Endothelial cell of umbilical vein (primary cell): ENCODE measurements around the gene ABCG2. TPM values are rescaled to one million over a fixed set of nuclear protein-coding genes. Genes with fewer than 3 reads are reported as not detected.

Experiments used
- BruUV-seq: library from RNA; stranded (reverse); fragments of 400-500 nt; replicated peaks from 2 replicates; lab custom pipeline; 2021; lab: Mats Ljungman, UMichigan
- CTCF ChIA-PET: fragments of 300-600, 350-600 bp; sonication (Branson Sonifier 250); formaldehyde crosslinking; loops from one replicate; lab custom pipeline; 2021; ENCODE audit warnings: antibody characterized with exemption, inconsistent platforms; lab: Charles Lee
- POLR2A ChIA-PET: fragments of 300-600, 350-600 bp; sonication (Branson Sonifier 250); formaldehyde crosslinking; loops from one replicate; lab custom pipeline; 2021; ENCODE audit warnings: antibody characterized with exemption, inconsistent platforms; lab: Charles Lee
- DNase-seq: peaks from one replicate; pipeline ENCODE4 v3.0.0-alpha.2; 2011; ENCODE audit warnings: low read depth, low spot score
- FAIRE-seq: peaks from 2 replicates; lab custom pipeline; 2011; peaks lifted over from hg19 to GRCh38; lab: Jason Lieb, UNC
- H2AFZ ChIP-seq: 2 replicates; pipeline ENCODE4 v1.6.0; 2012; ENCODE audit warnings: low read depth, low read length, control low read depth, inconsistent platforms
- H3K27ac ChIP-seq: 2 replicates; pipeline ENCODE4 v1.5.1; 2011; ENCODE audit warnings: low read depth, mild to moderate bottlenecking, control low read depth, low read length, moderate library complexity; ENCODE audit not compliant: insufficient read depth
- H3K27me3 ChIP-seq, 2 experiments: 2 replicates each; pipeline versions ENCODE4 v1.6.0 to v1.6.1; 2011; ENCODE audit warnings: low read length in 2 of 2, mixed read lengths in 1 of 2; ENCODE audit not compliant: control insufficient read depth in 2 of 2, insufficient read depth in 2 of 2
- H3K36me3 ChIP-seq, 2 experiments: 2 replicates in 1 of 2; 3 replicates in 1 of 2; pipeline ENCODE4 v1.5.1; 2011; ENCODE audit warnings: low read length in 2 of 2, mild to moderate bottlenecking in 1 of 2, moderate library complexity in 1 of 2; ENCODE audit not compliant: control insufficient read depth in 2 of 2, insufficient read depth in 2 of 2; ENCODE audit errors: extremely low read depth in 1 of 2
- H3K4me1 ChIP-seq: 3 replicates; pipeline ENCODE4 v1.5.1; 2011; ENCODE audit warnings: mild to moderate bottlenecking, low read length; ENCODE audit not compliant: control insufficient read depth, insufficient read depth; ENCODE audit errors: extremely low read depth
- H3K4me2 ChIP-seq: 2 replicates; pipeline ENCODE4 v1.6.1; 2011; ENCODE audit warnings: low read length, control low read depth, mixed read lengths; ENCODE audit not compliant: insufficient read depth
- H3K4me3 ChIP-seq, 3 experiments: fragments of 200-600 bp in 1 of 3; sonication (generic), shearing (Covaris generic) in 1 of 3; replicated peaks in 1 of 3; 2 replicates each; pipeline ENCODE4 v1.5.1; 2011 to 2016; ENCODE audit warnings: control low read depth in 3 of 3, low read length in 3 of 3, mild to moderate bottlenecking in 2 of 3, inconsistent platforms in 1 of 3, low read depth in 1 of 3, moderate library complexity in 1 of 3; ENCODE audit not compliant: insufficient read depth in 1 of 3
- H3K79me2 ChIP-seq: 2 replicates; pipeline ENCODE4 v1.6.0; 2012; ENCODE audit warnings: low read length, inconsistent platforms; ENCODE audit not compliant: control insufficient read depth, insufficient read depth
- H3K9ac ChIP-seq: replicated peaks from 2 replicates; pipeline ENCODE3; 2011; ENCODE audit warnings: low read length, control low read depth; ENCODE audit not compliant: insufficient read depth; ENCODE audit errors: extremely low read depth
- H3K9me1 ChIP-seq: replicated peaks from 3 replicates; pipeline ENCODE4 v1.6.0; 2011; ENCODE audit warnings: mild to moderate bottlenecking, low read length; ENCODE audit not compliant: control insufficient read depth, insufficient read depth; ENCODE audit errors: extremely low read depth
- H3K9me3 ChIP-seq: replicated peaks from 2 replicates; pipeline ENCODE4 v1.5.1; 2012; ENCODE audit warnings: low read length, inconsistent platforms; ENCODE audit not compliant: control insufficient read depth, insufficient read depth
- H4K20me1 ChIP-seq: replicated peaks from 2 replicates; pipeline ENCODE3; 2011; ENCODE audit warnings: mild to moderate bottlenecking, low read length; ENCODE audit not compliant: control insufficient read depth, insufficient read depth; ENCODE audit errors: extremely low read depth
- EZH2 ChIP-seq: IDR thresholded peaks from 2 replicates; pipeline ENCODE4 v1.6.1; 2012; ENCODE audit warnings: borderline replicate concordance, low read depth, mild to moderate bottlenecking, moderate library complexity, low read length, inconsistent platforms; ENCODE audit not compliant: severe bottlenecking
- FOS ChIP-seq: IDR thresholded peaks from 2 replicates; pipeline ENCODE4 v1.6.1; 2011; ENCODE audit warnings: mild to moderate bottlenecking, low read length, moderate library complexity, borderline replicate concordance; ENCODE audit not compliant: insufficient read depth
- GATA2 ChIP-seq: IDR thresholded peaks from 2 replicates; pipeline ENCODE4 v1.7.0; 2011; ENCODE audit warnings: low read depth, mild to moderate bottlenecking, moderate library complexity, mixed read lengths, low read length; ENCODE audit not compliant: insufficient read length, insufficient read depth
- JUN ChIP-seq: IDR thresholded peaks from 2 replicates; pipeline ENCODE4 v1.6.1; 2011; ENCODE audit warnings: borderline replicate concordance, low read depth; ENCODE audit not compliant: insufficient read length, insufficient read depth
- MYC ChIP-seq: IDR thresholded peaks from one replicate; pipeline ENCODE4 v1.6.1; 2011; ENCODE audit warnings: mild to moderate bottlenecking, low read depth, low read length
- POLR2A ChIP-seq: IDR thresholded peaks from 2 replicates; pipeline ENCODE4 v1.6.1; 2012; ENCODE audit warnings: low read depth, mild to moderate bottlenecking, control low read depth, low read length
- POLR2AphosphoS5 ChIP-seq: IDR thresholded peaks from 2 replicates; pipeline ENCODE4 v1.6.1; 2012; ENCODE audit warnings: low read depth, mild to moderate bottlenecking, control low read depth, low read length, moderate library complexity; ENCODE audit not compliant: insufficient read depth
- dilution Hi-C: fragments of 300-500 bp; cut with MboI; formaldehyde crosslinking; loops from one replicate; pipeline ENCODE4 v1.15.0; 2019; ENCODE audit warnings: low sequenced_read_pairs; ENCODE audit not compliant: extremely low pct_ligation_motif_present
- intact Hi-C: fragments of 100-400 bp; cut with micrococcal nuclease; formaldehyde crosslinking; loops from one replicate; pipeline ENCODE4 v1.10.0; 2022
- polyA plus RNA-seq, 4 experiments: library from polyadenylated mRNA; depleted of rRNA in 3 of 4; stranded (reverse) in 3 of 4; unstranded in 1 of 4; fragments of >200 nt; gene quantifications; 2 replicates each; pipeline versions ENCODE4 v1.2.1 to v1.2.3, GENCODE V29; 2011 to 2012; ENCODE audit warnings: missing spikeins in 1 of 4
- total RNA-seq: library from RNA; stranded (reverse); gene quantifications from 2 replicates; pipeline ENCODE4 v1.2.3, GENCODE V29; 2021
- TF ChIP-seq, protein P1 (sequence below): IDR thresholded peaks from 2 replicates; pipeline ENCODE4 v1.6.1; 2011; ENCODE audit not compliant: insufficient read depth, insufficient read length
- TF ChIP-seq, protein P2 (sequence below), 2 donors: IDR thresholded peaks; 1 replicate in 1 of 2; 2 replicates in 1 of 2; pipeline ENCODE4 v1.5.1; 2011; ENCODE audit warnings: low read length in 2 of 2, mild to moderate bottlenecking in 2 of 2, moderate library complexity in 2 of 2, control low read depth in 1 of 2, inconsistent platforms in 1 of 2, low read depth in 1 of 2; ENCODE audit not compliant: insufficient read depth in 1 of 2; ENCODE audit errors: extremely low read depth in 1 of 2

Gene ABCG2
- total and polyA plus RNA-seq, 2 donors (not counting 3 experiments of a cell fraction or from before 2014, with no cell fraction given) = 3.4 to 5.0 TPM

DNA sequence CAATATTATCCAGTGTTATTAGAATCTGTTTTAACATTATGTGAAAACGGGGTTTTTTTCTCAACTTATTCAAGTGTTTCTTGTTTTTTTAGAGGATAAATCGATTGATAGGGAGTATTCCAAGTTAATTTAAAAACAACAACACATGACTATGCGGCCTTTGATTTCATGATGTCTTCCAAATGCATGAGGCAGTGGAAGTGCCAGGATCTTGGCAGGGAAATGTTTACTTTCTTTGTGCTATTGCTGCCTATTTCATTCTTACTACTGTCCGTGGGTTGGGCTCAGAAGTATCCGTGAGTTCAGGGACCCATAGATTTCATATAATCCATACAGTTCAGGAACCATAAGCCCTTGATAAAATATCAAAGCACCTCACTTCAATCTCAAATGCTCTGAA, 64.6 kb downstream of the ABCG2 start:
- POLR2A ChIA-PET = no interaction called here
- no peaks in the 10 kb centered on the region for H3K27me3 ChIP-seq
- intact Hi-C loops = no loop called here
- H3K9ac ChIP-seq = no peak overlapping the region
- no peak overlapping the region for H2AFZ ChIP-seq
- H3K4me2 ChIP-seq = no peak overlapping the region
- H3K9me1 ChIP-seq = no peaks in the 10 kb centered on the region
- dilution Hi-C loops = no loop called here
- H4K20me1 ChIP-seq = no peaks in the 10 kb centered on the region
- H3K79me2 ChIP-seq = no peaks in the 10 kb centered on the region
- no peak overlapping the region for H3K4me3 ChIP-seq
- H3K4me1 ChIP-seq = no peaks in the 10 kb centered on the region
- FAIRE-seq = no peak
- CTCF ChIA-PET = no interaction called here
- no TSS peak for BruUV-seq
- no peak for TF ChIP-seq POLR2A
- TF ChIP-seq JUN = no peak
- TF ChIP-seq FOS = no peak
- TF ChIP-seq MYC = no peak
- TF ChIP-seq, protein P1, sequence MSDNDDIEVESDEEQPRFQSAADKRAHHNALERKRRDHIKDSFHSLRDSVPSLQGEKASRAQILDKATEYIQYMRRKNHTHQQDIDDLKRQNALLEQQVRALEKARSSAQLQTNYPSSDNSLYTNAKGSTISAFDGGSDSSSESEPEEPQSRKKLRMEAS = no peak
- TF ChIP-seq, protein P2, sequence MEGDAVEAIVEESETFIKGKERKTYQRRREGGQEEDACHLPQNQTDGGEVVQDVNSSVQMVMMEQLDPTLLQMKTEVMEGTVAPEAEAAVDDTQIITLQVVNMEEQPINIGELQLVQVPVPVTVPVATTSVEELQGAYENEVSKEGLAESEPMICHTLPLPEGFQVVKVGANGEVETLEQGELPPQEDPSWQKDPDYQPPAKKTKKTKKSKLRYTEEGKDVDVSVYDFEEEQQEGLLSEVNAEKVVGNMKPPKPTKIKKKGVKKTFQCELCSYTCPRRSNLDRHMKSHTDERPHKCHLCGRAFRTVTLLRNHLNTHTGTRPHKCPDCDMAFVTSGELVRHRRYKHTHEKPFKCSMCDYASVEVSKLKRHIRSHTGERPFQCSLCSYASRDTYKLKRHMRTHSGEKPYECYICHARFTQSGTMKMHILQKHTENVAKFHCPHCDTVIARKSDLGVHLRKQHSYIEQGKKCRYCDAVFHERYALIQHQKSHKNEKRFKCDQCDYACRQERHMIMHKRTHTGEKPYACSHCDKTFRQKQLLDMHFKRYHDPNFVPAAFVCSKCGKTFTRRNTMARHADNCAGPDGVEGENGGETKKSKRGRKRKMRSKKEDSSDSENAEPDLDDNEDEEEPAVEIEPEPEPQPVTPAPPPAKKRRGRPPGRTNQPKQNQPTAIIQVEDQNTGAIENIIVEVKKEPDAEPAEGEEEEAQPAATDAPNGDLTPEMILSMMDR (IDR thresholded peaks at IDR 0.05; ENCODE audit: extremely low read depth in 1 of 2, insufficient read depth in 1 of 2, low read depth in 1 of 2, low read length in 2 of 2) = no peak
- TF ChIP-seq GATA2 = no peak
- TF ChIP-seq EZH2 = no peak
- TF ChIP-seq POLR2AphosphoS5 = no peak
- DNase-seq = no peak
- no peaks in the 10 kb centered on the region for H3K9me3 ChIP-seq
- no peaks in the 10 kb centered on the region for H3K36me3 ChIP-seq
- H3K27ac ChIP-seq = no peak overlapping the region
